RCC 7860 (cell line): ENCODE results near the gene BPTF.
"Not testable (repeated sequence)": the region's sequence is repeated elsewhere in the genome, so short reads cannot be mapped to it uniquely, and the experiment has no call there.

Experiments used
- DNase-seq: peaks from one replicate; pipeline ENCODE4 v3.0.0-alpha.2; 2015; ENCODE audit warnings: low spot score
- FAIRE-seq: peaks from 2 replicates; lab custom pipeline; 2012; peaks lifted over from hg19 to GRCh38; lab: Jason Lieb, UNC

Gene BPTF

GRCh38 chr17:67824735-67825626 is at the start of gene BPTF:
BPTF (plus strand) TSS chr17:67825503; CDS start chr17:67825725, 222 bp downstream.
- FAIRE-seq (no peak), DNase-seq (peak; percentile 78)

GRCh38 chr17:67779098-67779672 is 46.1 kb upstream of the BPTF start:
- DNase-seq: no peak
- FAIRE-seq: no peak

- DNase-seq (no peak), FAIRE-seq (no peak)
Measured at GRCh38 chr17:67784364-67785121, 40.8 kb upstream of the BPTF start.

- FAIRE-seq (no peak), DNase-seq (no peak)
Measured at GRCh38 chr17:67785122-67785477, 40.2 kb upstream of the BPTF start.

- FAIRE-seq (no peak), DNase-seq (no peak)
Measured at GRCh38 chr17:67785504-67785903, 39.8 kb upstream of the BPTF start.

GRCh38 chr17:67800495-67800928 is 24.8 kb upstream of the BPTF start:
- DNase-seq (peak; percentile 52), FAIRE-seq (no peak)

GRCh38 chr17:67801626-67802175 is 23.6 kb upstream of the BPTF start:
- FAIRE-seq: no peak
- no peak for DNase-seq

- FAIRE-seq: no peak
Measured at GRCh38 chr17:67810464-67810863, 14.8 kb upstream of the BPTF start.

GRCh38 chr17:67812380-67812779 is 12.9 kb upstream of the BPTF start:
- DNase-seq, FAIRE-seq: not testable (repeated sequence)

More at GRCh38 chr17:67810464-67810863, 14.8 kb upstream of the BPTF start:
- DNase-seq: no peak

- FAIRE-seq: no peak
Measured at GRCh38 chr17:67813803-67814180, 11.5 kb upstream of the BPTF start.

GRCh38 chr17:67818110-67819002 is 6.9 kb upstream of the BPTF start:
- FAIRE-seq (no peak), DNase-seq (peak; percentile 16)

More at GRCh38 chr17:67813803-67814180, 11.5 kb upstream of the BPTF start:
- DNase-seq: no peak

- FAIRE-seq (no peak), DNase-seq (no peak)
Measured at GRCh38 chr17:67819722-67820121, 5.6 kb upstream of the BPTF start.

GRCh38 chr17:67821871-67822367 is 3.4 kb upstream of the BPTF start:
- FAIRE-seq (no peak), DNase-seq (no peak)

- not testable (repeated sequence) for DNase-seq, FAIRE-seq
Measured at GRCh38 chr17:67825627-67826601, 611 bp downstream of the BPTF start.

GRCh38 chr17:67829331-67829730 is 4.0 kb downstream of the BPTF start:
- FAIRE-seq (no peak), DNase-seq (no peak)

- no peak for DNase-seq
- FAIRE-seq: no peak
Measured at GRCh38 chr17:67830440-67830839, 5.1 kb downstream of the BPTF start.

- FAIRE-seq: no peak
- DNase-seq: no peak
Measured at GRCh38 chr17:67831268-67831667, 6.0 kb downstream of the BPTF start.

GRCh38 chr17:67833134-67833533 is 7.8 kb downstream of the BPTF start:
- FAIRE-seq: no peak
- no peak for DNase-seq
